ENCODE data around the gene GDPD4.

Gene GDPD4

DNA sequence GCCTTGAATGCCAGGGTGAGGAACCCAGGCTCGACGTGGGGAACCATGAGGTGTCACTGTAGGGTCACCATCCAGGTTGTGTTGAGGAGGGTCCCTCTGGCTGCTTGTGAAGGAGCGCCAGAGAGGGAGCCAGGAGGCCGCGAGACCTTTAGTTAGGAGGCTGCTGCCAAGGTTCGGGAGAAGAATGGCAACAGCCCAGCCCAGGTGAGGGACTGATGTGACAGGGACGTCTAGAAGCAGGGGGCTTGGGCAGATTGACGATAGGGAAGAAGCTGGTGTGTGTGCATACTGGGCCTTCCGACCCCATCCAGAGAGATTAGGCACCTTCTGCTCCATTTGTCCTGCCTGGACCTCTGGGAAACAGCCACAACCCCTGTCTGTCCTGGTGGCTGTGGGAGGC is 124.5 kb downstream of the GDPD4 start:
- FAIRE-seq: no peak
- DNase-seq (ENCODE audit: low spot score): no peak

DNA sequence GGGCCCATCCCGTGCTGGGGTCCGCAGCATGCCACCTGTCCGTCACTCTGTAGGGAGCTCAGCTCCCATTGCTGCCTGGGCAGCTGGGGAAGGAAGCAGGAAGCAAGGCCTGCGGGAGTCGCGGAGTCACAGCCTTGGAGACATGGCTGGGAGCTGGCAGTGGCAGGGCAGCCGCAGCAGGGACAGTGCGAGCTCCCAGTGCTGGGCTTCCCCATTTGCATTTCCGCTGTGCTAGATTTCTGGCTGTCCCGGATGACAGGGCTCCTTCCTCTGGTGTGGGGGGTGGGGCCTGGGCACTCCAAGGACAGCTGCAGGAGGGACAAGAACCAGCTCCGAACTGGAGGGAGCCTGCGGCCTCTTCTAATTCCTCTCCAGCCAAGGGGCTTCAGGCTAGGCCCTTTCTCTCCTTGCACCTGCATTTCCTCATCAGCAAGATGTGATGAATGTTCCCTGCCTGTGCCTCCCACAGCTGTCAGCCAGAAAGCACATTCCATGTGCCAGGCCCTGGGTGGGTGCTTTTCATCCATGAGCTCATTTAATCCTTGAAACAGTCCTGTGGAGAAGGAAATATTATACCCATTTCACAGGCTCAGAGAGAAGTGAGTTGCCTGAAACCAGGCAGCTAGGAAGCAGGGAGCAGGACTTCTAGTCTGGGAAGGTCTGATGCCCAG is 125.5 kb downstream of the GDPD4 start:
- no peak for FAIRE-seq

DNA sequence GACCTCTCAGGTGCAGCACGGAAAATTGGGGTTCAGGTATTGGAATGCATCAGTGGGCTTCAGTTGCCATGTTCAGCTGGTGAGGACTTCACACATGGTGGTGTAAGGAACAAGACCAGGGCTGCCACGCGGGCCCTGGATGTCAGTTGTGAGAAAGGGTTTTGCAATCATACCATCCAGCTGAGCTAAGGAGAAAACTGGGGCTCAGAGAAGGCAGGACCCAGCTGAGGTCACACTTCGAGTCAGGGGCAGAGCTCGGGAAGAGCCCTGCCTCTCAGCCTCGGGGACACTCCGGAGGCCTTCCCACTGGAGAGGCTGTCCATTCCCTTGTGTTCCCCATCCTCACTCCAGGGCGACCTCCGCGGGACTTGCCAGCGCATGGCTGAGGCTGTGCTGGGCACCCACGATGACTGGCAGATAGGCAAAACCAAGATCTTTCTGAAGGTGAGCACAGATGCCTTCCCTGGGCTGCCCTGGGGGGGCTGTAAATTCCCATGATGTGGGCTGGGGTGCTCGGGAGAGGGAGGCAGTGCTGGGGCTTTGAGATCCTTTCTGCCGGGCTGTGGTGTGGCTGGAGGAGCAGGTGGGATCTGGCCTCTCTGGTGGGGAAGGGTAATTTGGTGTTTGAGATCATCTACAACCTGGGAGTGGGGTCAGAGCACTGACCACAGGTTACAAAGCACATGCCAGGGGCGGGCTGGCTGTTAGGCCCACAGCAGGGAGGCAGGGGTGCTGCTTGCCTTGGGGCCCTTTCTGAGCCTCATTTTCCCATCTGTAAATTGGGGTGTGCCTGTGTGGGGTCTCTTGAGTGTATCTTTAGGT is 126.3 kb downstream of the GDPD4 start:
- FAIRE-seq (no peak), DNase-seq (ENCODE audit: low spot score) (no peak)

More for the DNA sequence above, 125.5 kb downstream of the GDPD4 start:
- no peak for DNase-seq (ENCODE audit: low spot score)

GRCh38 chr11:77174559-77174958 is 126.9 kb downstream of the GDPD4 start:
- FAIRE-seq: no peak

DNA sequence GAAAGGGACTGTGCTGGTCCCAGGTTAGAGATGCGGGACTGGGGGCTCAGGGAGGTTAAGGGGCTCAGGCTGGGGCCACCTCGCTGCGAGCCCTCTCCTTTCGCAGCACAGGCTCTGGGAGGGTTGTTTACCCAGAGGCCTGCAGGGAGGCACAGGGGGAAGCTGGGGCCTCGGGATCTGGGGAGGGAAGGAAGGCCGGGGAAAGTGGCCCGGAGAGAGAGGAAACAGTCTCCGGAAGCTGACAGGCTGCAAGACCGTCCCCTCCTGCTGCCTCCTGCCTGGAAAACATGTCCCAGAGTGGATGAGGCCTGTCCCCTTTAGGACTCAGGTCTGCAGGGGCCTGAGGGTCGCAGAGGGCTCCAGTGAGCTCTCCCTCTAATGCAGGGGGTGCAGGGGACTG is 128.0 kb downstream of the GDPD4 start:
- no peak for DNase-seq (ENCODE audit: low spot score)
- no peak for FAIRE-seq

More at GRCh38 chr11:77174559-77174958, 126.9 kb downstream of the GDPD4 start:
- no peak for DNase-seq (ENCODE audit: low spot score)

- no peak for FAIRE-seq
- no peak for DNase-seq (ENCODE audit: low spot score)
Measured at GRCh38 chr11:77172666-77172982, 128.9 kb downstream of the GDPD4 start.

- FAIRE-seq (no peak), DNase-seq (ENCODE audit: low spot score) (no peak)
Measured at GRCh38 chr11:77171885-77172665, 129.4 kb downstream of the GDPD4 start.

DNA sequence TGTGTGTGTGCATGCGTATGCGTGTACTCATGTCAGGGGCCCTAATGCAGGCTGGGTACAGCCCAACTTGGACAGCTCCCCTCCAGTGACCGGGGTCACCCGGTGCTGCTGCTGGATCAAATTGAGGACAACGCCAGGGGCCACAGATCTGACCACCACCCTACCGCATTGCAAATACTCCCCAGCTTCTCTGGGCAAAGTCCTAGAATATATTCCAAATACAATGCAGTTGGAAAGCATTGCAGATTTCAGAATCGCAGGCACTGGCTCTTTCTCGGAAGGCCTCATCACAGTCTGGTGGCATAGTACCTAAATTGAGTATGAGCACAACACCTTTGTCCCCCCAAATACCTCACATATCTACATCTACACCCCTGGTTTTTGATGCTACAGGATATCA is 130.2 kb downstream of the GDPD4 start:
- FAIRE-seq: no peak
- no peak for DNase-seq (ENCODE audit: low spot score)

GRCh38 chr11:77170107-77170506 is 131.4 kb downstream of the GDPD4 start:
- FAIRE-seq (no peak), DNase-seq (ENCODE audit: low spot score) (no peak)

DNA sequence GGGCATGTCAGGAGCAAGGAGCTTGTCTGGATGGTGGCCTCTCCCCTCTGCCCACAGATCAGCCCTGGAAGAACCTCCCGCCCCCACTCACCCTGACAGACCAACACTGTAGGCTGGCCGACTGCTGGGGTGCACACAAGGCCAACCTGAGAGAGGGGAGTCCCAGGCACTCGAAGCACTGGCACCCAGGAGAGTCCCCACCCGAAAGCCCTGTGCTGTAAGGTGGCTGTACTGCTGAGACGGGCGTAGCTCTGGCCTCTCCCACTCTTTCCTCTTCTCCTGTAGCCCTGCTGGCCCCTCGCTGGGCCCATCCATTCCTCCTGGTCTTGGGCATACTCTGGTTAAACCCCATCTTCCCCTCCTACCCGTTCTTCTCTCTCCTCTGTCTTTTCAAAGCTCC is 133.7 kb downstream of the GDPD4 start:
- no peak for DNase-seq (ENCODE audit: low spot score)
- no peak for FAIRE-seq

GRCh38 chr11:77167111-77167626 is 134.3 kb downstream of the GDPD4 start:
- FAIRE-seq (no peak), DNase-seq (ENCODE audit: low spot score) (no peak)
